Activated CD8-positive, alpha-beta T cell treated with anti-CD3 and anti-CD28 coated beads for 36 hours (primary cell): ENCODE measurements around the gene COBLL1. TPM values are rescaled to one million over a fixed set of nuclear protein-coding genes. Genes with fewer than 3 reads are reported as not detected.

Experiments used
- ATAC-seq: fragments of 200-7000 bp; cut with Tn5 transposase; one replicate; pipeline ENCODE4 v1.10.0; 2021; ENCODE audit warnings: mild to moderate bottlenecking, moderate library complexity
- CTCF ChIA-PET: fragments of 350-600 bp; sonication (Branson Sonifier 250); formaldehyde crosslinking; loops from one replicate; lab custom pipeline; 2021; ENCODE audit warnings: antibody characterized with exemption; lab: Charles Lee
- POLR2A ChIA-PET: fragments of 350-600 bp; sonication (Branson Sonifier 250); formaldehyde crosslinking; loops from one replicate; lab custom pipeline; 2021; ENCODE audit warnings: antibody characterized with exemption; lab: Charles Lee
- DNase-seq: peaks from one replicate; pipeline ENCODE4 v3.0.0-alpha.2; 2020
- H3K27ac Mint-ChIP-seq: one replicate; pipeline ENCODE4 v1.8.0; 2021; ENCODE audit warnings: mild to moderate bottlenecking, mixed read lengths
- H3K27me3 Mint-ChIP-seq: one replicate; pipeline ENCODE4 v1.8.0; 2021; ENCODE audit warnings: mixed read lengths
- H3K36me3 Mint-ChIP-seq: one replicate; pipeline ENCODE4 v1.8.0; 2021; ENCODE audit warnings: low read depth, mixed read lengths
- H3K4me1 Mint-ChIP-seq: one replicate; pipeline ENCODE4 v1.8.0; 2021; ENCODE audit warnings: low read depth, mixed read lengths
- H3K4me3 Mint-ChIP-seq: one replicate; pipeline ENCODE4 v1.8.0; 2021; ENCODE audit warnings: mild to moderate bottlenecking, moderate library complexity, mixed read lengths
- H3K9me3 Mint-ChIP-seq: one replicate; pipeline ENCODE4 v1.8.0; 2021; ENCODE audit warnings: mixed read lengths
- intact Hi-C: fragments of 100-400 bp; cut with micrococcal nuclease; formaldehyde crosslinking; loops from one replicate; pipeline ENCODE4 v1.10.0; 2022
- total RNA-seq, 2 experiments: library from RNA; stranded (reverse); gene quantifications; one replicate each; pipeline ENCODE4 v1.2.3, GENCODE V29; 2021
- TF ChIP-seq, protein P1 (sequence below): fragments of 200-600 bp; IDR thresholded peaks from one replicate; pipeline ENCODE4 v1.8.0; 2022; ENCODE audit warnings: antibody characterized with exemption, mild to moderate bottlenecking

COBLL1 gene
- total RNA-seq, 2 experiments from 2014 or later: 0.36 to 0.68 TPM

DNA sequence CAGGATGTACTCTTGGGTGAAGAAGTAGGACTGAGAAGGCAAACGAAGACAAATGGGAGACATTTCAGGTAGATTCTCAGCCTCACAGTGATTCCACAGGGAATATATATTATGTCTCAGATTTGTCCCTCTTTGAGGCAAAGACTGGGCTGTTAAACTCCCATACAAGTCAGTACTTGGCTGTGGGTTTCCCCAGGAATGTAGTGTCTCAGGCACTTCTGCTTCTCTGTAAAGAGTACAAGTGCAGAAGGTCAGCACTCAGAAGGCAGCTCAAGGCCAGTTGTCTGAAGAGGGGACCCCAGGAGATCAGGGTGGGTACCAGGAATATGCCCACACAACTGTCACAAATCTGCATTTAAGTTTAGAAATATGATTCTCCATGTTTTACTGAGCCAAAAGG lies 39.9 kb upstream of the COBLL1 start:
- Mint-ChIP-seq H3K4me3 (no peak overlapping the region), H3K36me3 (no peaks in the 10 kb centered on the region), H3K27ac (no peak overlapping the region), H3K27me3 (no peaks in the 10 kb centered on the region), H3K9me3 (no peaks in the 10 kb centered on the region), H3K4me1 (no peaks in the 10 kb centered on the region)
- DNase-seq (no peak), ATAC-seq (no peak)
- ChIA-PET CTCF (no interaction called here), POLR2A (no interaction called here)
- intact Hi-C loops: no loop called here
- TF ChIP-seq, protein P1, sequence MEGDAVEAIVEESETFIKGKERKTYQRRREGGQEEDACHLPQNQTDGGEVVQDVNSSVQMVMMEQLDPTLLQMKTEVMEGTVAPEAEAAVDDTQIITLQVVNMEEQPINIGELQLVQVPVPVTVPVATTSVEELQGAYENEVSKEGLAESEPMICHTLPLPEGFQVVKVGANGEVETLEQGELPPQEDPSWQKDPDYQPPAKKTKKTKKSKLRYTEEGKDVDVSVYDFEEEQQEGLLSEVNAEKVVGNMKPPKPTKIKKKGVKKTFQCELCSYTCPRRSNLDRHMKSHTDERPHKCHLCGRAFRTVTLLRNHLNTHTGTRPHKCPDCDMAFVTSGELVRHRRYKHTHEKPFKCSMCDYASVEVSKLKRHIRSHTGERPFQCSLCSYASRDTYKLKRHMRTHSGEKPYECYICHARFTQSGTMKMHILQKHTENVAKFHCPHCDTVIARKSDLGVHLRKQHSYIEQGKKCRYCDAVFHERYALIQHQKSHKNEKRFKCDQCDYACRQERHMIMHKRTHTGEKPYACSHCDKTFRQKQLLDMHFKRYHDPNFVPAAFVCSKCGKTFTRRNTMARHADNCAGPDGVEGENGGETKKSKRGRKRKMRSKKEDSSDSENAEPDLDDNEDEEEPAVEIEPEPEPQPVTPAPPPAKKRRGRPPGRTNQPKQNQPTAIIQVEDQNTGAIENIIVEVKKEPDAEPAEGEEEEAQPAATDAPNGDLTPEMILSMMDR: no peak

DNA sequence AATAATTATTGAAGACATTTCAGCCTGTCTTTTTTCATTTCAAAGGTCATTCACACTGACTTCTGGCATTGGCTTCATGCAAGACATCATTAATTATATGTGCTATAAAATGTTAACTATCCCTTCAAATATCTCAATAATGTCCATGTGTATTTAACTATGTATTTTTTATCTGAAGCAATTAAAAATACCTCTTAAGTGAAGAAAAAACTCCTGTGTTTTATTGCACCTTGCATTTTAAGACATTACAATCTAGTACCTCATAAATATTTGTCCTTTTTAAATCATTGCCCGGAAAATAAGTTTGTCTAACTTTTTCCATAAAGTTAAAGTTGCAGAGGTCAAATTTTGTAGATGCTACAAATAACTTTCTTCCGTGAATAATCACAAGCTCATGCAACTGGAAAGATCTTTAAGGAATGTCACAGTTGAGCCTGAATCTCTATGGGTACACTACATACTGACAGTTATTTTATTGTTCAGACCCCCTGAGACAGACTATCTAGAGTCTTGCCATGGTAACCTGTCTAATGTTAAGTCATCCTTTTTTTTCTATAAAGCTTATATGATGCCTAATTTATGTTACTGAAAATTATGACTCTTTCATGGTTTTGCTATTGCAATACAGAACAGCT lies 38.4 kb upstream of the COBLL1 start:
- DNase-seq (no peak), ATAC-seq (no peak)
- Mint-ChIP-seq H3K4me3 (no peak overlapping the region), H3K4me1 (no peaks in the 10 kb centered on the region), H3K27ac (no peak overlapping the region), H3K36me3 (no peaks in the 10 kb centered on the region), H3K9me3 (no peaks in the 10 kb centered on the region), H3K27me3 (no peaks in the 10 kb centered on the region)
- TF ChIP-seq, protein P1: no peak
- POLR2A ChIA-PET: no interaction called here
- intact Hi-C loops: no loop called here
- CTCF ChIA-PET: no interaction called here

DNA sequence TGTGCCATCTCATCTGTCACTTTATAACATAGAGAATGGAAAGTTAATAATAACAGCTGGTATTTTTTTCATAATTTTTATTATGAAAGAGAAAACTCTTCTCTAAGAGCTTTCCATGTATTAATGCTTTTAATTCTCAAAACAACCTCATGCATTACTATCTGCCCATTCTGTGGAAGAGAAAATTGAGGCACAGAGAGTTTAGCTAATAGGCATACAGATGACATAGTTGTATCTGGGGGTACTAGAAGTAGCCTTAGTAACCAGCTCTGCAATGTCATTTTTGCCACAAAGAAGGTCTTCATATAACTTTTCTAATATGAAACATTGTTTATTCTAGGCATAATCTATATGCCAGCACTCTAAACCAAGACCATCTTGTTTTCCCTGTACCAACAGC lies 36.3 kb upstream of the COBLL1 start:
- no peak overlapping the region for H3K4me3 Mint-ChIP-seq
- TF ChIP-seq, protein P1: no peak
- H3K27me3 Mint-ChIP-seq: no peaks in the 10 kb centered on the region
- POLR2A ChIA-PET: no interaction called here
- H3K36me3 Mint-ChIP-seq: no peaks in the 10 kb centered on the region
- H3K4me1 Mint-ChIP-seq: no peaks in the 10 kb centered on the region
- DNase-seq (no peak), ATAC-seq (no peak)
- H3K27ac Mint-ChIP-seq: no peak overlapping the region
- CTCF ChIA-PET: no interaction called here
- no peaks in the 10 kb centered on the region for H3K9me3 Mint-ChIP-seq
- intact Hi-C loops: no loop called here

DNA sequence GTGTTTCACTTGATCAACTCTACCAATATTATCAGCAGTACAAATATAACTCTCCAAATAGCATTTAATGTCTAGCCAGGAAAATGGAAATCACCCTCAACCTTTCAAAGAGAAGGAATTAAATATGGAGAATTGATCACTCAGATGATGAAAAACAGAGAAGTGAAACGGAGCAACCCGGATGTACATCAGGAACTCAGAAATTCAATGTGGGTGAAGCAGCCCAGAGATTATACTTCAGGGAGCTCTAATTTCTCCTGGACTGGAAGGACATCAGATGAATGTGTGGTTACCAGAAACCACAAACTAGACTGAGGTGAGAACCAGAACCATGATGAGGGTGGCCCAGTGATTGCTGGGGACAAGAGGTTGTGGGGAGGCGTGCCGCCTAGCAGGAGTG lies 35.5 kb upstream of the COBLL1 start:
- TF ChIP-seq, protein P1: no peak
- H3K4me3 Mint-ChIP-seq: no peak overlapping the region
- no peaks in the 10 kb centered on the region for H3K36me3 Mint-ChIP-seq
- no peaks in the 10 kb centered on the region for H3K4me1 Mint-ChIP-seq
- DNase-seq: no peak
- no peaks in the 10 kb centered on the region for H3K27me3 Mint-ChIP-seq
- H3K27ac Mint-ChIP-seq: no peak overlapping the region
- no peak for ATAC-seq
- intact Hi-C loops: no loop called here
- ChIA-PET CTCF (no interaction called here), POLR2A (no interaction called here)
- H3K9me3 Mint-ChIP-seq: no peaks in the 10 kb centered on the region

DNA sequence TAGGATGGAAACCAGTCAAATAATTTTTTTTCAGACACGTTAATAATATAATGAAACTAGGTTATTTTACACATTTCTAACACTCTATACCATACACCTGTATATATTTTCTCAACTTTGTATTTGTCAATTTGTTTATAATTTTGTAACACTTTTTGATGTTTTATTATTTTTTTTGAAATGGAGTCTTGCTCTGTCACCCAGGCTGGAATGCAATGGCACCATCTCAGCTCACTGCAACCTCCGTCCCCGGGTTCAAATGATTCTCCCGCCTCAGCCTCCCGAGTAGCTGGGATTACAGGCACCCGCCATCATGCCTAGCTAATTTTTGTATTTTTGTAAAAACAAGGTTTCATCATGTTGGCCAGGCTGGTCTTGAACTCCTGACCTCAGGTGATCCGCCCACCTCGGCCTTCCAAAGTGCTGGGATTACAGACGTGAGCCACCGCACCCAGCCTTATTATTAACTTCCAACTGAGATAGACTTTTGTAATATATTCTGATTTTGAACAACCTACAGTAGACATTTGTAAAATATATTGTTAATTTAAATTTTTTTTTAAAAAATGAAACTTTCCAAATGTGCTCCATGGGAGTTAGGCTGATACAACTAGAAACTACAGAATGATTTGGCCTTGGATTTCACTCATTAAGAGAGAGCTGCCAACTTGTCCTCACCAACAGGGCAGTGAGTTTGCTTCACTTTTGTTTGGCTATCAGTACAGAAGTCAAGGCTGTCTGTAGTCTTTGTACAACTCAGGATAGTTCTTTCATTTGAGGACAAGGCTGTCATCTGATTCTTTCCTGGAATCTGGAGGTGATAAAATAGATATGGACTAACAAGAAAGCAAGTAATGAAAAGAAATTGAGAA lies 33.9 kb upstream of the COBLL1 start:
- Mint-ChIP-seq H3K36me3 (no peaks in the 10 kb centered on the region), H3K27ac (no peak overlapping the region), H3K9me3 (no peaks in the 10 kb centered on the region), H3K27me3 (no peaks in the 10 kb centered on the region), H3K4me3 (no peak overlapping the region), H3K4me1 (no peaks in the 10 kb centered on the region)
- CTCF ChIA-PET: interaction anchor here (1.1 kb wide), 1 partner anchor 33 kb away, joined by 3 read pairs; no protein-coding TSS in a partner anchor
- TF ChIP-seq, protein P1: no peak
- no peak for DNase-seq
- no peak for ATAC-seq
- POLR2A ChIA-PET: no interaction called here
- intact Hi-C loops: no loop called here
